Measurements from ENCODE around the gene GPC3.

Gene GPC3

GRCh38 chrX:133699023-133699728, 286.2 kb downstream of the GPC3 start:
- no peak for TF ChIP-seq ZFX (IDR thresholded peaks at IDR 0.05; ENCODE audit: borderline replicate concordance)
- no peak for TF ChIP-seq CTCF (IDR thresholded peaks at IDR 0.05)
- H3K27ac ChIP-seq, result no peak overlapping the region

- TF ChIP-seq CTCF (IDR thresholded peaks at IDR 0.05) (no peak), ZFX (IDR thresholded peaks at IDR 0.05; ENCODE audit: borderline replicate concordance) (no peak)
- H3K27ac ChIP-seq, result no peak overlapping the region
Measured at GRCh38 chrX:133698298-133698697, 287.1 kb downstream of the GPC3 start.

- H3K27ac ChIP-seq, result no peak overlapping the region
- no peak for TF ChIP-seq CTCF (IDR thresholded peaks at IDR 0.05)
- no peak for TF ChIP-seq ZFX (IDR thresholded peaks at IDR 0.05; ENCODE audit: borderline replicate concordance)
Measured at GRCh38 chrX:133697656-133698055, 287.7 kb downstream of the GPC3 start.

DNA sequence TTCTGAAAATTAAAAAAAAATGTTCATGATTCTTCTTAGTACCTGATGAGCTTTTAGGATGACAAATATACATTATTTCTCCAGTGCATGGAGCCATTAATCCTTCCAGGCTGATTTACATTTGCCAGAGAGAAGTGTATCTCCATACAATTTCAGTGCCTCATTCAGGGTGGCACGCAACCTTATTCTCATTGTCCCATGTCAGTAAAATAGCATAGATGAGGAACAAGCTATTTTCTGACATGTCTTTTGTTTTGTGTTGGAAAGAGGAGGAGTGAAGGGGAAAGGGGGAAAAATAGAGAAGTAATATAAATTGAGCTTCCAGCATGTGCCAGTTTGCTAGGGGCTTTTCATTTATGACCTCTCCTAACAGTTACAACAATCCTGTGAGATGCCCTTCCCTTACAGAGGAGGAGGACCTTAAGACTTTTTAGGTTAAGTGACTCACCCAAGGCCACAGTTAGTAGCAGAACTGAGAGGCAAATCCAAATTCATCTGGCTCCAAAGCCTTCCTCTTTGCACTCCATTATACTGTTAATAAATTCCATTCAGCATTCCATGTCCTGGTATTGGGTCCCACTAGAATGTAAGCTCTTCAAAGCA, 295.3 kb downstream of the GPC3 start:
- TF ChIP-seq CTCF (IDR thresholded peaks at IDR 0.05) (no peak), ZFX (IDR thresholded peaks at IDR 0.05; ENCODE audit: borderline replicate concordance) (no peak)
- no peak overlapping the region for H3K27ac ChIP-seq

GRCh38 chrX:133685822-133686221, 299.6 kb downstream of the GPC3 start:
- TF ChIP-seq ZFX (IDR thresholded peaks at IDR 0.05; ENCODE audit: borderline replicate concordance) (no peak), CTCF (IDR thresholded peaks at IDR 0.05) (no peak)
- no peak overlapping the region for H3K27ac ChIP-seq

- no peak overlapping the region for H3K27ac ChIP-seq
- no peak for TF ChIP-seq ZFX (IDR thresholded peaks at IDR 0.05; ENCODE audit: borderline replicate concordance)
- no peak for TF ChIP-seq CTCF (IDR thresholded peaks at IDR 0.05)
Measured at GRCh38 chrX:133681897-133682296, 303.5 kb downstream of the GPC3 start.

DNA sequence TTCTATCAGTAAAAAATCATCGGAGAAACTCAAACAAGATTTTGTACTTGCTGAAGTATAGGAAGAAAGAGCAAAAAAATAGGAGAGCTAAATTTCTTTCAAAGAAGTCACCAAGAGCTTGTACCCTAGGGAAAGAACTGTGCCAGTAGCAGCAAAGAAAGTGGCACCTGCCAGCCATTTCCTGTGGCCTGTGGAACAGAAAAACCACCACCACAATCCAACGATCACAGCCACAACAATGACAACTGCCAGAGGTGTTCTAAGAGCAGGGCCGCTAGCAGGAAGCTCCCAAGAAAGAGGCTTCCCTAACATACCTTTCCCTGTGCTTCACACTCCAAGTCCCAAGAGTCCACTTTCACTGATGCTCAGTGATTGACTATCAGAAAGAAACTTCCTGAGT, 304.0 kb downstream of the GPC3 start:
- H3K27ac ChIP-seq, result no peak overlapping the region
- TF ChIP-seq CTCF (IDR thresholded peaks at IDR 0.05) (no peak), ZFX (IDR thresholded peaks at IDR 0.05; ENCODE audit: borderline replicate concordance) (no peak)
